ENCODE data around the gene COBL.

COBL gene

DNA sequence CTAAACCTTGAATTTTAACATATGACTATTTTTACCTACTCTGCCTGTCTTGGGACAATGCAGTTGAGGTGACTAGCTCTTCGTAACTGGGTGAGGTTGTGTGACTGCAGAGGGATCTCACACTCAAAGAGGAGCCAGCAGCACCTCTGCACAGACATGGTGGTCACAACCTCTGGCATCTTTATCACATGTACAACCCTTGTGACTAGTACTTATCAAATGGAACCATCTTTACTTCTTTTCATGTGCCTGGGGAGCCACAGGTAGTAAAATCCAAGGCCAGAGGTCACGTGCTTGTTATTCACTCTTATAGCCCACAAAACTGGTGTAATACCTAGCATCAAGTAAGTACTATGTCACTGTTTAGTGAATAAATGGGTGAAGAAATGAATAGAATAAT, 244.3 kb downstream of the COBL start:
- no peak for DNase-seq

DNA sequence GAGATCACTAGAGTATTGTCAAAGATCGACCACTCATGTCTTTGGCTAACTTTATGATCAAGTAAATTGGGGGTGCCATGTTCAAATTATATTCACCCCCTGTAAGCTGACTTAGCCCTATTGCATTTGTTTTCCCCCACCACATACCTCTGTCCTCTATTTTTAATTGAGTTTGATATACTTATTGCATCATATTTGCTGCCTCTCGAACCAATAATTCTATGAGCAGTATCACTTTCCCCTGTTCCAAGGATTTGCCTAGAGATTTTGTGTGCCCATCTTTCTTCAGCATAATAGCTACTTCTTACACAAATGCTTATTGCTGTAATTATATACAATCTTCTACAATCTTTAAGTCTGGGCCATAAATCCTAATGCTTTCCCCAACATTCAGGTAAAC, 245.2 kb downstream of the COBL start:
- DNase-seq, result no peak

DNA sequence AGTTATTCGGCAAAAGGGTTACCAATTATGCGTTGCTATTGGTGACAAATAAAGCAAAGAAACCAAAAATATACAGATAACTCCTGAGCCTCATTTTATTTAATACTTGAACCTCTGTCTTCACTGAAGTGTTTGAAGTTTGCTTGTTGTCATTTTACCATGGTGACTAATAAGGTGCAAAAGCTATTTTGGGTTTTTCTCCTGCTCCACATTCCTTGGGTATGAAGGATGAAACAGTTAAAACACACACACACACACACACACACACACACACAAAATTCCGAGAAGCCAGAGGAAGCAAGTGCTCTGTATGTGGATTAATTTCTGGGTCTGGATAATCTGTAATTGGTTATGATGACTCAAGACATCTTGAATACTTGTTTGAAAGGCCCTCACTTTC, 246.5 kb downstream of the COBL start:
- no peak for DNase-seq

DNA sequence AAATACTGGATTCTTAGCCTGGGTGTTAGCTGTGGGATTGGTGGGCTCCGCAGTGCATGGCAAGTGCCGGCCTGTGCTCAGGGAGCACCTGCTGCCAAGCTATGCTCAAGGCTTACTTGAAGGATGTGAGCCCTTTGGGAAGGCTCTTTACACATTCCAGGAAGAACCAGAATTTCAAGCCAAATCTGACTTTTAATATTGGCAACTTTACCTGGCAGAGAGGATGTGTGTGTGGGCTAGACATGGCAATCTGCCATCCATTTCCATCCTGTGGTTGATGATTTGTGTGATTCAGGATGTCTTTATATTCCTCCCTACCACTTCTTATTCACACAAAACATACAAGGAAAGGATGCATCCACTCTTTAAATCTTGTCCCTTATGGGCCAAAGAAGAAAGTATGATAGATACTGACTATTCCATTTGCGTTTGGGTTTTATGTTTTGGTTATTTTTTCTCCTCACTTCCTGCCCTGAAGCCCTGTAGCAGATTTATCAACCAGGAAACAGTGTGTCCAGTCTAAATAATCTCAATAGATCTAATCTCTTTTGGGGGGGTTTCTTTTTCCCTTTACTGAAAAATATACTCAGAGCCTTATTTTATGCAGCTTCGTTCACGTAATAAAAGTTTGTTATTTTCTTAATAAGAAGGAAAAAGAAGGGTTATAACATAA, 247.1 kb downstream of the COBL start:
- no peak for DNase-seq

DNA sequence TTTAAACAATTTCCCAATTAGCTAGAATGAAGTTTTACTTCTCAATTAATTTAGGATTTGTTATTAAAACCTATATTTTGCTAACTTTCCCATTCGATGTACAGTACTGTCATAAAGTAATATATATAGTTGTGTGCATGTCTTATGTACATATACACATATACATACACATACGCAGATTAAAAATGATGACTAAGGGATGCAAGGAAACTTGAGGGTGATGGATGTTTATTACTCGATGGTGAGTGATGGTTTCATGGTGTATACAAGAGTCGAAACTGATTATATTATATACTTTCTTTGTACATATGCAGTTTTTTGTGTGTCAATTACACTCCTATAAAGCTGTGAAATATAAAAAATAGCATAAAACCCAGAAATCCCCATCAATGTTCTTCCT, 248.2 kb downstream of the COBL start:
- no peak for DNase-seq

DNA sequence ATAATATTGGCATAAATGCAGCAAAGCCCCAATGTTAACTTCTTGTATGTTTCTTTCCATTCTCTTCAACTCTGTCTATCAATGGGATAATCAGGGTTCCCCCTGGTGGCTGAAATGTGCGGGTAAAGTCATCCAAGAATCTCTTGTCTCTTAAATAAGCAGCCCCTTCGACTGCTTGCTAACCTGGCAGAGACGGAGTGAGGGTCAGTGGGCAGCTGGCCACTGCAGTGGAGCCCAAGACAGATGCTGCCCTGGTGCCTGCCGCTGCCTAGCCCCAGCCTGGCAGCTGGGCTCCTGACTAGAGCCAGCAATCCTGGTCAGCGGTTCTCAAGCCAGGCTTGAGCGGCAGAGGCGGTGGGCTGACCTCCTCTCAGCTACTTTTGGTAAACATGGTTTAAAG, 248.9 kb downstream of the COBL start:
- DNase-seq, result peak in 1 of 2 donors; percentile 64

DNA sequence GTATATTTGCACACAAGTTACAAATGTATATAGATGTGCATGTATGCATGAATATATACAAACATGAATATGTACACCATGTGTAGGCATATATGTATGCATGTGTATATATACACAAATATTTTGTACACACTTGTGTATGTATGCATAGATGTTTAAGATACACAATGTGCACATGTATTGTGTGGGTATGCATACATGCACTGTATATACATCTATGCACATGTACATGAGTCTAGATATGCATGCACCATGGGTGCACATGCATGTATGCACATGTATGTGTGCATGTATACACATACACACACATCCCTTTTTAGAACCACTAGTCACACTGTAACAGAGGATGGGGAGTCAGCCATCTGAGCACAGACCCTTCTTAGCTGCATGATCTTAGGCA, 249.4 kb downstream of the COBL start:
- no peak for DNase-seq

DNA sequence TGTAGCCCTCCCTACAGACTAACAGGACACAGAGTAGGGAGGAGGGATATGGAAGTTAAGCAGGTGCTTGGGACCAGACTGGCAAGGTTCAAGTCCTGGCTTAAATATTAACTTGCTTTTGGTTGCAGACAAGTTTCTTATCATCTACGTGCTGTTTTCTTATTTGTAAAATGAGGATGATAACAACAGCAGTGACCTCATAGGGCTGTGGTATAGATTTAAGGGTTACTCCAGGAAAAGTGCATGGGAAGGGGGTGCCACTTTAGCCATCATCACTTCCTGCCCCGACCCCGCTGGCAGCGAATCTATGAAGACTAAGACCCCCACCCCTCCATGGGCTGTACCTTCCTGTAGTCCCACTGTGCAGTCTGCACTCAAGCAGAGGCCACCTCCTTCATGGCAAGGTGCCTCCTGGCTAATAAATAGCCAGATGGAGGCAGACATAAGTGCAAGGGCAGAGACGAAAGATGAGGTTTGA, 250.2 kb downstream of the COBL start:
- no peak for DNase-seq

DNA sequence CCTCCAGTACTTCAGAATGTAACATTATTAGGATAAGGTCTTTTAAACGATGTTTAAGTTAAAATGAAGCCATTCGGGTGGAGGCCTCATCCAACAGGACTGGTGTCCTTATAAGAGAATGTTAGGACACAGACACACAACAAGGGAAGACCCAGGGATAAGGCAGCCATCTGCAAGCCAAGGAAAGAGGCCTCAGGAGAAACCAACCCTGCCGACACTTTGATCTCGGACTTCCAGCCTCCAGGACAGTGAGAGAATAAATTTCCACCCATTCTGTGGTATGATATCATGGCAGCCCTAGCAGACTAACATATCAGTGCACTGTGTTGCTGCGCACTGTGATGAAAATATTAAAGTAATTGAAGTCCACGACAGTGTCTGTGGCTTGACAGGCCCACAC, 250.8 kb downstream of the COBL start:
- no peak for DNase-seq

DNA sequence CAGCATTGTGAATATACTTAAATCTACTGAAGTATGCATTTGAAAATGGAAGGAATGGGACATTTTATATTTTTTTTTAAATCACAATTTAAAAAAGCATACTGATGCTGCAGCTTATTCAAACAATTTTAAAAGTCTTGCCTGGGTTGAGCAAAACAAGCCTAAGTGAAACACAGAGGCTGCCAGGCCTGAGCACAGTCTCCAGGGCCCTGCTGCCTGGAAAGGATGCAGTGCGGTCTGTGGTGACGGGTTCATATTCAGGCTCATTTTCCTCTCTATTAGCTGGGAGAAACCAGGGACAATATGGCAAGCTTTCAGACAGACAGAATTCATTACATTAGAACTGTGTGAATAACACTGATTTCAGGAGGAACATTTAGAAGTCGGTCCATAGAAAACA, 251.9 kb downstream of the COBL start:
- no peak for DNase-seq

DNA sequence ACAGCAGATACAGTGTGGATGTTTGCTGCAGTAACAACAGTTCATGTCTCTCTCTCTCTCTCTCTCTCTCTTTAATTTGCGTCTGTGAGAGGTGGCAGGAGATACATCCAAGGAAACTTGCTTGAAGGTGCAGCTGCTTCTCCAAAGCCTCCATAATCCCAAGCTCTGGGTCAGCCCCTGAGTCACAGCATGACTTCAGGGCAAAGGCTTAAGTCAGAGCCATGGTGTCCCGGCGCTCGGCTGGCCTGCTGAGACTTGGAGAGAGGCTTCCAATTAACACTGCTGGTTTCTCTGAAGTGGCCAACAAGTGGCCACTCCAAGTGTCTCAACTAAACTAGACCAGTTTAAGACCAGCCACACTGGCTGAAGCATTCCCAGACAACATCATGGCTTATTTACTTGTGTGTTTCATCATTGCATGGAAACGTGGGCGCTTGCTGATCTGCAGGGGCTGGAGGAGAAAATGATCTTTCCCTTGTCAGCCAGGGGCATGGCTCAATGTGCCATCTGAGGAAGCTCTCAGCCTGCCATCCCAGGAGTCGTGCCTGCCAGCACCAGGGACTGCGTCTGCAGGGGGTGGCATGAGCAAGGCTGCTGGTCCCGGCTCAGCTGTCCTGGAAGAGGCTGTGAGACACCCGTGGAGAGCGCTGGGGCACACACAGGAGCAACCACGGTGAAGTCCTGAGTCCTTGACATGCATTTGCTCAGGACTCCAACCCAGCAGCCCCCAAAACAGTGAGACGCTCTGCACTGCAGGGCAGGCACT, 254.2 kb downstream of the COBL start:
- no peak for DNase-seq

DNA sequence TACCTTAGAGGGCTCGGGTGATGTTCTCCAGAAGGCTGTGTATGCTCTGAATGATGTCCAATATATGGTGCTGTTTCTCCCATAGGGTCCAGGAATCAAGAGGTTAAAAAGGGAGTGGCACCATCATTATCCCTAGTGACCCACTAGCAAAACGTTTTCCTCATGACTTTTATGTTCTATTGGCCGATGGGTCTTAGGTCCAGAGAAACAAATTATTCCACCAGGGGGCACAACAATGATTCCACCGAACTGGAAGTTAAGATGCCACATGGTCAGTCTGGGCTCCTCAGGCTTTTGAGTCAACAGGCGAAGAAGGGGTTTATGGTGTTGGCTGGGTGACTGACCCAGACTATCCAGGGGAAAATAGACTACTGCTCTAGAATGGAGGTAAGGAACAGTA, 256.1 kb downstream of the COBL start:
- DNase-seq, result peak; percentile 12 to 40

DNA sequence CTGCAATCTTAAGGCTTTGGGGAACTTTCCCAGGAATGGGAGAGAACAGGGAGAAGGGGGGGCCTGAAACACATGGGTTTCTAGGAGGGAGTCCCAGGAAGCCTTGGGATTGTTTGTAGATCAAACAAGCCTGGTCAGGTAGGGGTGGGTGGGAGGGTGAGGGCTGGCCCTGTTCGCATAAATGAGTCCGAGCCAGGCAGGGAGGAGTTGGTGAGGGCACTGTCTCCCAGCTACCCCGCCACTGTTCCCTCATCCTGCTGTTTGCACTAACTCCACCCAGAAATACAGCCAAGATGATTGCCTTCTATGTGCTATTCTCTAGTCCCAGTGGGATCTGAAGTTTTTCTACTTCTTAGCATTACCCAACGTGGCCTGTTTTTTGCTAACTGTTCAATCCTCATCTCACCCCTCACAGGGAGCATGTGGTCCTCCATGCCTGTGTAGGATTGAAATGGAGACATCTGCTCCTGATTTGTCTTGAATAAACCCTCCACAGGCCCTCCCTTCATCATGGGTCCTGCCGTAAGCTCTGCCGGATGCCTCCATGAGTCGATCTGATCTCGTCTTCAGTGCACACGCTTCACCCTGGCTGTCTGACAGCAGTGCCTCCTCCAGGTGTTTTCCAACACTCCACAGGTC, 257.0 kb downstream of the COBL start:
- no peak for DNase-seq

DNA sequence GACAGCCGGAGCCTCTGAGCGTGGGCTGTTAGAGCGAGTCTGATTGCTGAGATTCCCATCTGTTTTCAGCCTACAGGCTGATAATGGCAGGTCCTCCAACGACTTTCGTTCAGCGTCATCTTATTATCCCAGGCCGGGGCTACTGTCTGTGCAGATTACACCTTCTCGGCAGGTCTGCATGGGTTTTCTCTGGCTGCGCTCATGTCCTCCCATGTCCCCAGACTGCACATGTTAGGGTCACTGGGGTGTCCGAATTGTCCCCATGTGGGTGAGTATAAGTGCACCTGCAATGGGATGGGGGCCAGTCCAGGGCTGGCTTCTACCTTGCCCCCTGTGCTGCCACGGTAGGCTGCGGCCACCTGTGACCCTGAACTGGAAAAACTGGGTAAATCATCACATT, 257.8 kb downstream of the COBL start:
- DNase-seq, result no peak

DNA sequence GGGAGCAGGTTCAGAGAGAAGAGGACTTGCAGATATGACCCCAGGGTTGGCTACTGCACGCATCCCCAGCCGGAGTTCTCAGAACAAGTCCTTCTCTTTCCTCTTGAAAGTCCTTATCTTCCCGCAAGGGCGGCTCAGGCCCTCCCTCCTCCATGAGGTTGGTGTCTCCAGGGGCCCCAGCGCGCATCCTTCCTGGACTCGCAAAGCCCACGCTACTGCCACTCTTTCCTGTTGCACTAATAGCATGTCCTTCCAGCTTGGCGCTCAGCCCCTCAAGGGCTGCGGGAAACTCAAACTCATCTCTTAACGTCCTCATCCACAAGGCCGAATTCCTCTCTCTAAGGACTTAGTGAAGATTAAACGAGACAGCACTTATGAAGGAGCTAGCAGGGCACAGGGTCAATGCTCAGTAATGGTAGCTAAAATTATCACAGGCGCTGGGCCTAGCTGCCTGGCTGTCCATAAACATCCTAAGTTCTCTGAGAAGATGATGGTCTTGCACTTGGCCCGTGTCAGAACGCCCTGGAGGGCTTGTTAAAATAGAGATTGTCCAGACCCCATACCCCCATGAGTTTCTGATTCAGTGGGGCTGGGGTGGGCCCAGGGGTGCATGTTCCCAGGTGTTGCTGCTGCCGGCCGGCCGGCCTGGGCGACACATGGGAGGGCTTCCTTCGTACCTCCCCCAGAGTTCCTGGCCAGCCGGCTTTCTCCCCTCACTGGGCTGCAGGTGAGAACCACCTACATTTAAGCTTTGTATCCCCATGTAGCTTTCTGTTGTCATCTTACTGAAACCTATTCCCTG, 261.4 kb downstream of the COBL start:
- DNase-seq, result no peak

DNA sequence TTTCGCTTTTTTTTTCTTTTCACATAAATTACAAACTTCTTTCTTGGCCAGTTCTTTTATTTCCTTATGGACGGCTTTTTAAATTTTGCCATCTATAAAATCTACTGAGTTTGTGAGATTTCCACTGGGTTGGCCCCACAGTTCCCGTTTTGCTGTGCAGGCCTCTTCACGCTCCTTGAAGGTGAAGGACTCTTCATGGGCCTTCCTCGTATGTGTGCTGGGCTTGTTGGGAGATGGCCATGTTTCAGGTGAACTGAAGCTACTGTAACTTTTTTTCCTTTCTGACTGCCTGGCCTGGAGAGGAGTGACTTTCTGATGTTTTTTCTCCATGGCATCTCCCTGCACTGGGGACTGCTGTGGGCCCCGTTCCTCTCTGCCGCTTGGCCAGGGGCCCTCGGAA, 262.4 kb downstream of the COBL start:
- DNase-seq, result no peak

DNA sequence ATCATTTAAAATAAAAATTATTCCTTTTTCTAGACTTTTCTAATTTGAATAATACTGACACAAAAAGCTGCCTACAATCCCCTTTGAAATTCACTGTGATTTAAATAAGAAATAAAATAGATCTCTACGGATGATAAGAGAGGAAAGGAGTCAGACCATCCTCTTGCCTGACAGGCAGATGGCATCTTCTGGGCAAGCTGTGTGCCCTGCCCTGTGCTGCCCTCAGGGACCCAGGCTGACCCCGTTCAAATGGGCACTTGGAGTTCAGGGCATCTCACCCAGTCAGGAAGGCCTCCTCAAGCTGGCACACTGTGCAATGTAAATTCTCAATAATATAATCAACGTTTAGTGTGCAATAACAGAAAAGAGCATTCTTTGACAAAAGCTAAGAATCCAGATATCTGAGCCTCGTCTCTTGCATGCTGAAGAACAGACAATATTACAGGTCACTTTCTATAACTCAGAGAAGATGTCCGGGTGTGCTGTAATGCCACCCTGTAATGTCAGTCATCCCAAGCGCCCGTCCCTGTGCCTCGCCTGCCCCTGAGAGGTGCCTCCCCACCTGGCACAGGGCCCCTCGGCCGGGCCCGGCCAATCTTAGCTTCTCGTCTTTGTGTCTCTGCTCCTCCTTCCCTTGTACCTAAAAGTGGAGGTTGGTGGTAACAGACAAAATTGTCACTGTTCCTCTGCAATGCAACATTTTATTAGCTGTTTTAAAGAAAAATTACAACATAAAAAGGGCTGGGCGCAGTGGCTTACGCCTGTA, 263.3 kb downstream of the COBL start:
- no peak for DNase-seq

DNA sequence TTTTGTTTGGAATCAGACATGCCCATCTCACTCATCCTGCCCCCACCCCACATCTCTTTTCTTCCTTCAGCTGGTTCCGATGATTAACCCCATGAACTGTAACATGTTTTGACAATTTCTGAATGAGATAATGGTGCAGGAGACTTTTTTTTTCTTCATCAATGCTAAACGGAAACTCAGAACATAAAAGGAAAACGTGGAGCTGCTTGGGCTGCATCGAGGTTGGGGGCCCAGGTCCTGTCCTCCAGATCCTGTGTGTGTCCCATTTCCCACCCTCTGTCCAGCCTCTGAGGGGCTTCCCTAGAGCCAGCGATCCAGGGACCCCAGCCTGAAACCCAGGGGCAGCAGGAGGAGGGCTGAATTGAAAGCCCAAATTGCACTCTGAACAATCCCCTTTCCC, 270.1 kb downstream of the COBL start:
- DNase-seq, result no peak

DNA sequence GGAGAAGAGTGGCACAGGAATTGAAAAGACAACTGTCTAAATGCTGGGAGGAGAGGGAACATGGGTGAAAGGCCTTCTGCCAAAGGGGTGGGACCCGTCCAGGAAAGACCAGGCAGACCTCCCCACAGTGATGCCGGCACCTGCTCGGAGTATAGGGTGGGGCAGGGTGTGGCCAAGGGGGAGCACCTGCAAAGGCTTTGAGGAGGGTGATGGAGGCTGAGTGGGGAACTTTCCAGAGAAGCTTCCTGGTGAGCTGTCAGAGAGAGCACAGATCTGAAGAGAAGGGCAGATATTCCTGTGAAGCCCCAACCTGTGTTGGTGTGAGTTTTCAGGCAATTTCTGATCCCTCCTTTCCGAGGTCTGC, 270.5 kb downstream of the COBL start:
- no peak for DNase-seq

DNA sequence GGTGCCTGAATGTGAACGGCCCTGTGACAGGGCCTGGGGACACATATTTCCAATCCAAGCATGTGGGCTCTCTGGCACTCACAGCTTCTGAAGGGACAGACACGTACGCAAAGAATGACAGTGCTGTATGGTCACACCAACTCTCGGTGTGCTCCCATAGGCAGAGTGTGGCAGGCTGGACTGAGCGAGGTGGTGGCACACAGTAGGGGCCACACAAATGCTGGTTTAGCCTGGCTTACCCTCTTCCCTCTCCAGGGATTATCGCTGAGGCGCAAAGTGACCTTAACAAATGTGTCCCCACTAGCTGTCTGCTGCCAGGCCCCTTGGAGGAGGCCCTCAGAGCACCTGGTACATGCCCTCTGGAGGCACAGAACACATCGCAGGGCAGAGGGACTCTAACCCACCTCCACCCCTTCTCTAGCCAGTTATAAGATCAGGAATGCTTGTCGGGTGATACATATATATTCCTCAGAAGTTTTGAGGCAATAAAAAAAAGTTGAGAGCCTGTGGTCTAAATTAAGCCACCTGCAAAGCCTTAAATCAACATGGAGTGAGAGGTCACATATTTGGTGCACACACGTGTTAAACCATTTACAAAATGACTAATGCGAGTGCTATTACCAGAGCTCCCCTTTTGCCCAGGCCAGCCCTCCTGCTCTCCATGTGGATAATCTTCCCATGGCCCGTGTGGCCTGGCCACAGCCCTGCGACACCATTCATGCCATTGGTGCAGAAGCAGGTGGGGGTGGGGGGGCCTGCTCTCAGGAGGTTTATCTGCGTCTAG, 271.1 kb downstream of the COBL start:
- no peak for DNase-seq

DNA sequence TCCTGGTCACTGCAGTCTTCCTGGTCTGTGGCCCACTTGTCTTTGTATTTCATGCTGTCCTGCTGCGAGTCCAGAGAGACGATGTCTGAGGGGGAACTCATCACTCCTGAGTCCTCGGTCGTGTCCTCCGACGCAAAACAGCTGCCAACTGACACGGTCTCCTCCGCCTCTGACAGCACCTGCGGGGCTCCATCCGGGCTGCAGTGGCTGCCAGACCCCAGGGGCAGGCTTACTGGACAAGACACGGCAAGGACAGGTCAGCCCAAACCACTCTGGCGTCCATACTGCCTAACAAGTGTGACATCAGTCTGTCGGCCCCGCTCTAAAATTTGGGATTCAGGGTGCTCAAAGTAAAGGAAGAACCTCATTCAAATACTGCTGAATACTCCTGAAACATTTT, 273.1 kb downstream of the COBL start:
- DNase-seq, result no peak

DNA sequence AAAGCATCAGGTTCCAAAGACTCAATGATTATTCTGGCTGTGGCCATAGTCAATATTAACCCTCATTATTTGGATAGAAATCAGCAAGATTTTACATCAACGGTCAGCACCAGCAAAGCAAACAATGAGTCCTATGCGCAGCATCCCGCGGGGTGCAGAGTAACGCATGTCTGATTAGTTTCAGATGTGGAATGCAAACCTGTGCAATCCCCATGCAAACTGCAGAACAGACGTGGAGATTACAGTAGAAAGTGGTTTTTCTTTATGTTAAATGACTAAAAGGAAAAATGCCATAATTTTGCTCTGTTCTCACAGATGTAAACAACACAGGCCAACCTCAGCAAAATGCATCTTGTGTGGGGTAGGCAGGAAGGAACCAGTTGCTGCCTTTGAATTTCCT, 275.8 kb downstream of the COBL start:
- DNase-seq, result no peak

Data from inflammatory macrophage treated with lipopolysaccharide for 1 hour (primary cell).